ENCODE measurements around the gene TXLNA. TPM values are rescaled to one million over a fixed set of nuclear protein-coding genes. Genes with fewer than 3 reads are reported as not detected.

The TXLNA gene
- total and polyA plus RNA-seq, 4 donors: 14.3 to 55.5 (median 35.3) TPM

DNA sequence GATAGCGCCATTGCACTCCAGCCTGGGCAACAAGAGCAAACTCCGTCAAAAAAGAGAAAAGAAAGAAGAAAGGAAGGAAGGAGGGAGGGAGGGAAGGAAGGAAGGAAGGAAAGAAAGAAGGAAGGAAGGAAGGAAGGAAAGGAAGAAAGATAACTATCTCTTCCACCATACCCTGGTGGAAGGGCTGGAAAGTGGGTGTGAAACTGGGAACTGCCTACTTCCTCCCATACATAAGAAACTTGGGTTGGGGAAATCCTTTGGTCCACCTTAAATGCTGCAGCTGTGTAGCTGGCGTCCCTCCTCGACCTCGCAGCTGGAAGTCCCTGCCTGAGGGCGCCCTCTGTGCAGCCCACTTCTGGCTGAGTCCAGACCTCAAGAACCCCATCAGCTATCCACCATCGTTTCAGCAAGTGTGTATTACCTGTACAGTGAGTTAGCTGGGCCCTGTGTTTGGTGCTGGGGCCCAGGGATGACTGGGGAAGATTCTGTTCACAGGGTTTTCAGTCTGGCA, 62.9 kb downstream of the TXLNA start:
- peak in 1 of 2 donors; percentile 50 for DNase-seq

DNA sequence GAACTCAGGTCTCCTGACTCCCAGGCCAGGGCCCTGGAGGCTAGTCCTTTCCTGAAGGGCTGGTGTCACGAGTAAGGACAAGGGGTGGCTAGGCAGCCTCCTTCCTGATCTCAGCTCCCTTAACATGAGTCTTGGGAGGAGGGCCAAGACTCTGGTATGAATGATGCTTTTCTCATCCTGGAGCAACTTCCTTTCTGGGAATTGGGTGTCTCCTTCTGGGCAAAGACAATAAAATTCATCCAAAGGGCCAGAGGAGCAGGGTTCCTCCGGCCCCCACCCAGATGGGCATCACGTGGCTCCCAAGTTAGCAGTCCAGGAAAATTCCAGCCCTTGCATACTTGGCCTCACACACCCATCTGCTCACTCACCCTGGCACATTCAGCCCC, 67.4 kb downstream of the TXLNA start, which contains the start of gene FAM167B:
TSS of gene FAM167B (plus strand) at position 335 of the 386 bp plus-strand sequence. CDS start 200 bp downstream, outside the sequence.
- no peak within 1 kb of the TSS for H3K27ac ChIP-seq (ENCODE audit: low read depth in 1 of 2, low read length in 2 of 2)
- no peaks in the 10 kb centered on the region for H3K36me3 ChIP-seq (ENCODE audit: control insufficient read depth in 1 of 2, insufficient read depth in 2 of 2, low read length in 1 of 2)
- ATAC-seq (ENCODE audit: low FRiP score): peak; percentile 70
- intact Hi-C loops (cut with DNase I): no loop called here
- 46 to 58% methylated on average over 3 of the region's 3 CpGs for WGBS, 2 donors
- H3K9me3 ChIP-seq (ENCODE audit: control insufficient read depth, low read length): no peaks in the 10 kb centered on the region
- H3K4me3 ChIP-seq (ENCODE audit: low read length in 2 of 2): no peak within 1 kb of the TSS
- peak; percentile 59 to 80 for DNase-seq
- H3K4me1 ChIP-seq (ENCODE audit: control insufficient read depth in 1 of 2, insufficient read depth in 2 of 2, low read length in 2 of 2): no peaks in the 10 kb centered on the region
- no peaks in the 10 kb centered on the region for H3K27me3 ChIP-seq (ENCODE audit: control insufficient read depth in 1 of 2, insufficient read depth in 2 of 2, low read length in 1 of 2)

More for the DNA sequence above, 62.9 kb downstream of the TXLNA start:
- intact Hi-C loops (cut with DNase I): no loop called here
- H3K27ac ChIP-seq (ENCODE audit: low read depth in 1 of 2, low read length in 2 of 2): no peak overlapping the region
- no peaks in the 10 kb centered on the region for H3K36me3 ChIP-seq (ENCODE audit: control insufficient read depth in 1 of 2, insufficient read depth in 2 of 2, low read length in 1 of 2)
- no peaks in the 10 kb centered on the region for H3K4me1 ChIP-seq (ENCODE audit: control insufficient read depth in 1 of 2, insufficient read depth in 2 of 2, low read length in 2 of 2)
- 22 to 27% methylated on average over 7 of the region's 7 CpGs for WGBS, 2 donors
- ATAC-seq (ENCODE audit: low FRiP score): no peak
- H3K4me3 ChIP-seq (ENCODE audit: low read length in 2 of 2): no peak overlapping the region
- no peaks in the 10 kb centered on the region for H3K27me3 ChIP-seq (ENCODE audit: control insufficient read depth in 1 of 2, insufficient read depth in 2 of 2, low read length in 1 of 2)
- H3K9me3 ChIP-seq (ENCODE audit: control insufficient read depth, low read length): no peaks in the 10 kb centered on the region

DNA sequence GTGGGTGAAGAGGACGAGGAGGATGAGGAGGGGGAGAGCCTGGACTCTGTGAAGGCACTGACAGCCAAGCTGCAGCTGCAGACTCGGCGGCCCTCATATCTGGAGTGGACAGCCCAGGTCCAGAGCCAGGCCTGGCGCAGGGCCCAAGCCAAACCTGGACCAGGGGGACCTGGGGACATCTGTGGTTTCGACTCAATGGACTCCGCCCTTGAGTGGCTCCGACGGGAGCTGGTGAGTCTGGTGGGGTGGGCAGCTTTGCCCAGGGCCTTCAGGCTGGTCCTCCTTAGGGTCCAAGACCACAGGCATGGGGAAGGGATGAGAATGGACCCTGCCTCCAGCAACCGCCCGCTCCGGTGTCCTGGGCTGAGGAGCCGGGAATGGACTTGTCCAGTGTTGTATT, 68.0 kb downstream of the TXLNA start:
- intact Hi-C loops (cut with DNase I): no loop called here
- ATAC-seq (ENCODE audit: low FRiP score): no peak
- no peak overlapping the region for H3K4me3 ChIP-seq (ENCODE audit: low read length in 2 of 2)

More for the DNA sequence above, 68.0 kb downstream of the TXLNA start:
- peak in 1 of 2 donors; percentile 49 for DNase-seq
- WGBS, 2 donors: 78 to 79% methylated on average over 12 of the region's 12 CpGs
- Histone ChIP-seq H3K4me1 (ENCODE audit: control insufficient read depth in 1 of 2, insufficient read depth in 2 of 2, low read length in 2 of 2) (no peaks in the 10 kb centered on the region), H3K36me3 (ENCODE audit: control insufficient read depth in 1 of 2, insufficient read depth in 2 of 2, low read length in 1 of 2) (no peaks in the 10 kb centered on the region), H3K27me3 (ENCODE audit: control insufficient read depth in 1 of 2, insufficient read depth in 2 of 2, low read length in 1 of 2) (no peaks in the 10 kb centered on the region), H3K27ac (ENCODE audit: low read depth in 1 of 2, low read length in 2 of 2) (no peak overlapping the region), H3K9me3 (ENCODE audit: control insufficient read depth, low read length) (no peaks in the 10 kb centered on the region)

Other genes with a start within 250 kb of the TXLNA start
- 100 to 1,000 TPM; 230 to 244 TPM for gene PTP4A2, start 241.3 kb upstream of the TXLNA start, total RNA-seq
- 100 to 1,000 TPM in 1 of 2 donors, 10 to 100 TPM in 1; 72.0 to 147 TPM for gene PTP4A2, start 241.3 kb upstream of the TXLNA start, polyA plus RNA-seq
- gene KHDRBS1, start 165.8 kb upstream of the TXLNA start, total RNA-seq: 10 to 100 TPM; 84.9 to 91.2 TPM
- gene KHDRBS1, start 165.8 kb upstream of the TXLNA start, polyA plus RNA-seq: 10 to 100 TPM; 57.0 to 61.8 TPM
- 10 to 100 TPM; 14.1 to 21.1 TPM for gene TMEM39B, start 106.7 kb upstream of the TXLNA start, total RNA-seq
- 10 to 100 TPM in 1 of 2 donors, 1 to 10 TPM in 1; 3.5 to 16.6 TPM for gene TMEM39B, start 106.7 kb upstream of the TXLNA start, polyA plus RNA-seq
- 10 to 100 TPM; 58.4 to 66.2 TPM for gene KPNA6, start 71.6 kb upstream of the TXLNA start, total RNA-seq
- gene KPNA6, start 71.6 kb upstream of the TXLNA start, polyA plus RNA-seq: 10 to 100 TPM in 1 of 2 donors, 1 to 10 TPM in 1; 8.8 to 11.0 TPM
- gene CCDC28B, start 20.9 kb downstream of the TXLNA start, total RNA-seq: 1 to 10 TPM; 4.8 to 7.1 TPM
- 10 to 100 TPM in 1 of 2 donors, 1 to 10 TPM in 1; 2.8 to 10.5 TPM for gene CCDC28B, start 20.9 kb downstream of the TXLNA start, polyA plus RNA-seq
- 1 to 10 TPM in 1 of 2 donors, under 1 TPM in 1; 0.62 to 1.4 TPM for gene IQCC, start 26.0 kb downstream of the TXLNA start, total RNA-seq
- gene IQCC, start 26.0 kb downstream of the TXLNA start, polyA plus RNA-seq: 1 to 10 TPM in 1 of 2 donors, under 1 TPM in 1; 0.50 to 2.4 TPM
- gene DCDC2B, start 29.4 kb downstream of the TXLNA start, total RNA-seq: not detected
- gene DCDC2B, start 29.4 kb downstream of the TXLNA start, polyA plus RNA-seq: not detected
- 10 to 100 TPM; 18.0 to 24.3 TPM for gene TMEM234, start 42.7 kb downstream of the TXLNA start, total RNA-seq
- 10 to 100 TPM; 10.4 to 21.0 TPM for gene TMEM234, start 42.7 kb downstream of the TXLNA start, polyA plus RNA-seq
- gene EIF3I, start 42.7 kb downstream of the TXLNA start, total RNA-seq: 100 to 1,000 TPM; 102 to 108 TPM
- gene EIF3I, start 42.7 kb downstream of the TXLNA start, polyA plus RNA-seq: 100 to 1,000 TPM; 127 to 141 TPM
- 10 to 100 TPM in 1 of 2 donors, 1 to 10 TPM in 1; 9.6 to 11.8 TPM for gene FAM167B, start 67.5 kb downstream of the TXLNA start, total RNA-seq
- 1 to 10 TPM; 3.6 to 3.8 TPM for gene FAM167B, start 67.5 kb downstream of the TXLNA start, polyA plus RNA-seq
- gene LCK, start 71.6 kb downstream of the TXLNA start, total RNA-seq: 1 to 10 TPM; 2.4 to 4.6 TPM
- 1 to 10 TPM in 1 of 2 donors, under 1 TPM in 1; 0.18 to 1.6 TPM for gene LCK, start 71.6 kb downstream of the TXLNA start, polyA plus RNA-seq
- 10 to 100 TPM; 47.9 to 55.5 TPM for gene HDAC1, start 112.4 kb downstream of the TXLNA start, total RNA-seq
- 10 to 100 TPM; 37.2 to 65.5 TPM for gene HDAC1, start 112.4 kb downstream of the TXLNA start, polyA plus RNA-seq
- gene MARCKSL1, start 156.6 kb downstream of the TXLNA start, total RNA-seq: 10 to 100 TPM; 31.0 to 34.7 TPM
- gene MARCKSL1, start 156.6 kb downstream of the TXLNA start, polyA plus RNA-seq: 10 to 100 TPM in 1 of 2 donors, 1 to 10 TPM in 1; 4.7 to 10.1 TPM
- gene FAM229A, start 182.8 kb downstream of the TXLNA start, total RNA-seq: 10 to 100 TPM in 1 of 2 donors, 1 to 10 TPM in 1; 6.5 to 11.7 TPM
- 10 to 100 TPM in 1 of 2 donors, 1 to 10 TPM in 1; 2.3 to 40.1 TPM for gene FAM229A, start 182.8 kb downstream of the TXLNA start, polyA plus RNA-seq
- 1 to 10 TPM; 1.7 to 2.2 TPM for gene TSSK3, start 182.9 kb downstream of the TXLNA start, total RNA-seq
- gene TSSK3, start 182.9 kb downstream of the TXLNA start, polyA plus RNA-seq: under 1 TPM in 1 of 2 donors, not detected in 1; 0.41 TPM
- gene BSDC1, start 214.8 kb downstream of the TXLNA start, total RNA-seq: 10 to 100 TPM; 55.2 to 62.8 TPM
- 10 to 100 TPM; 26.4 to 42.9 TPM for gene BSDC1, start 214.8 kb downstream of the TXLNA start, polyA plus RNA-seq

Data from aorta (tissue), 5 donors.